Stimulated activated CD8-positive, alpha-beta memory T cell treated with anti-CD3 and anti-CD28 coated beads, Interleukin-2, amount 100 ng/mL, for 1 hour (primary cell): ENCODE results near the gene PCSK5.
"Not testable (repeated sequence)": the region's sequence is repeated elsewhere in the genome, so short reads cannot be mapped to it uniquely, and the experiment has no call there.

Experiments used
- DNase-seq, 2 donors: peaks; one replicate each; pipeline ENCODE4 v3.0.0-alpha.2; 2020; ENCODE audit warnings: low read depth in 2 of 2

PCSK5 gene

DNA sequence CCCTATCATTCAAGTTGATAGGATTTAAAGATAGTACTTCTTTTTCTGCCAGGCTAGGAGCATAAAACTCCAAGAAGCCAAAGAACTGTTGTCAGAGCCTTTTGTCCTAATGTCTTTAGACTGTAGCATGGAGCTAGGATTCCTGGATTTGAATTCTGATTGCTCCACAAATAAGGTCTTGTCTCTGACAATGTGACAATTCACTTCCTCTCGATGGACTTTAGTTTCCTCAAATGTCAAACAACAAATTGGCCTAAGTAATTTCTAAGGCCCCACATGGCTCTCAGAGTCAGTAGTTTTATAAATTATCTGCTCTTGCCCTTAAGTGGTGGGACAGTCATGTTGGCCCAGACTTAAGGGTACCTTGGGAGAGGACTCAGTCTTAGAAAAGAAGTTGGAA lies 467.1 kb downstream of the PCSK5 start:
- no peak for DNase-seq

DNA sequence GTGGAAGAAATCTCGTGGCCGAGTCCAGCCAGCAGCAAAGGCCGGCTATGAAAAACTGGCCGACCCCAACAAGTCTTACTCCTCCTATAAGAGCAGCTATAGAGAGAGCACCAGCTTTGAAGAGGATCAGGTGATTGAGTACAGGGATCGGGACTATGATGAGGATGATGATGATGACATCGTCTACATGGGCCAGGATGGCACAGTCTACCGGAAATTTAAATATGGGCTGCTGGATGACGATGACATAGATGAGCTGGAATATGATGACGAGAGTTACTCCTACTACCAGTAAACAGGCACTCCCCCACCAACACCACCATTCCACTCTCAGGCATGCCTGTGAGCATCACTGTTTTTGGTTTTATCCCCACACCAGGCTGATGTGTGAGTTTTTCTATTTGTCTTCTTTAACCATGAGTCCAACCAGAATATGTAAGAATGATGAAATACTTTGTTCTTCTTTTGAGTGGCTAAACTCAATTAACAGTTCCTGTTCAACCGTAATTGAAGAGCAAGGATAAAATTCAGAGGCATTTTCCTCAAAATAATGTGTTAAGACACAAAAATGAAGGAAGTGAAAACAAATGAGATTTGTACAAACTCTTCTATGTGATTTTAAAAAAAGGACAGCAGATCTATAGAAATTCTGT lies 468.3 kb downstream of the PCSK5 start:
- DNase-seq, result no peak

DNA sequence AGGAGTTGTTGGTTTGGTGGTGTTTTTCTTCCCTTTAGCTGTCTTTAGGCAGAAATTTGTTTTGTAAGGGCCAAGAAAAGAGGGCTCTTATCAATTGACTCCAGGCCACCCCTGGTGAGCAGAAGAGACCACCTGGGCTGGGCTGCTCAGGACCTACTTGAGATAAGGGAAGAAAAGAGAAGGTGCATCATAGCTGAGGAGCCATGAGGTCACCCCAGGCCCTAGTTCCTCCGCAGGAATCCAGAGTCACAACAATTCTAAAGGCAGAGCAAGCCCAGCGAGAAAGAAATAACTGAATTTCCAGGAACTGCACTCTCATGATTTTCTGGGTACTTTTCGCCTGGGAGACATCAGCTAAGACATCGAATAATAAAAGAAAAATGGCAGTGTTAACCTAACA lies 468.9 kb downstream of the PCSK5 start:
- DNase-seq, result no peak

DNA sequence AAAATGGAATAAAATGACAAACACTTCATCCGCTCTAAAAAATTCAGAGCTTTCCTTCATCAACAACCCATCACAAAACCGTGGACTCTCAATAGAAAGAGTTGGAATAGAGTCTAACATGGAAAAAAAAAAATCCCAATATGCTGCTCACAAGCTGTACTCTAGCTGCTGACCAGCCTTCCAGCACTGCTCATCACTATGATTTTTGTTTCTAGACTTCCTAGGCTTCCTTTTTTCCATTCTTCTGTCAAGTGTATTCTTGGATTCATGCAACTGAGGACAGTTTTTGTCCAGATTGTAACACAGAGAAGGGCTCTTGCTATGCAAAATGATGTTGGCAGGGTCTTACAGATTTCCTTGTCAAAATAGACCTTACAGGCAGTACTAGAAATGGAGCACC lies 469.3 kb downstream of the PCSK5 start:
- DNase-seq, result no peak

- DNase-seq, result not testable (repeated sequence)
Measured at GRCh38 chr9:76362332-76363031, 472.0 kb downstream of the PCSK5 start.

DNA sequence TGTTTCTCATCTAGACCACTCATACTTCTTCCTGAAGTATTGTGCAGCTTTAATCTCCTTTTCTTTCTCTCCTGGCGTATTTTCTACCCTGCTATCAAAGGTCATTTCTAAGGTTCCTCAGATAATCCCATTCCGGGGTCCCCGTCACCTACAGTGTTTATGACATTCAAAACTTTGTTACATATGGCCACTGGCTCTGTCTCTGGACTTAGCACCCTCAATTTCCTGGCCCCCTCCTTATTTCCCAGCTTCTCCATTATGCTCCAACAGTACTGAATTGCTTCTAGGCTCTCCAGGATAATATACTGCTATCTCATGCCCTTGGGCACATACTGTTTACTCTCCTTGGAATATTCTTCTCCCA lies 472.5 kb downstream of the PCSK5 start:
- no peak for DNase-seq

DNA sequence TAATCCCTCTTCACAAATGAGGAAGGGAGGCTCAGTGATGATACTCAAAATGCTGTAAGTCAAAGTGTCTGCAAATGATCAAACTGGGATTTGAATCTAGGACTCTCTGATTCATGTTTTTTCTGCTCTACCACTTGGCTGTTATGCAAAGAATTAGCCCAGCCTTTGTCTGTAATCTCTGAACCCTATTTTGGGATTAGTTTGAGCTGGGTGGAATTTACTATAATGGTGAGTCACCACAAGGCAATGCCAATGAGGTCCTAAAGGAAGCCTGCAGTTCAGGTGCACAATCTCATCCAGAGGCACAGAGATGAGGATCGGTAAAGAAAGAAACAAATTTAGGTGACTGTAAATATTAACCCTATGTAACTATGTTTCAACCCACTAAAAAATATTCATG lies 474.6 kb downstream of the PCSK5 start:
- DNase-seq, result no peak

GRCh38 chr9:76366275-76366674 lies 475.8 kb downstream of the PCSK5 start:
- no peak for DNase-seq

DNA sequence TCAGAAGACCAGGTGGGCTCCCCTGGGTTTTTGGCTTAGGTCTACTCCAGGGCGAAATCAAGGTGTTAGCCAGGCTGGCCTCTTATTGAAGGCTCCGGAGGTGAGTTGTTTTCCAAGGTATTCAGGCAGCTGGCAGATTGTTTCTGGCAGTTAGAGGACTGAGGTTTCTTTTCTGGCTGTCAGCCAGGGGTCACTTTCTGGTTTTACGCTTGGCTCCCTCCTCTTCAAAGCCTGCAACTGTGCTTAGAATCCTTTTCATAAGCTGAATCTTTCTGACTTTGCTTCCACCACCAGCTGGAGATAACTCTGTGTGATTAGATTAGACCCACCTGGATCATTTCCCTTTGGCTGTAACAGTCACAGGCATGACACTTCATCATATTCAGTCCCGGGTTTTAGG lies 479.1 kb downstream of the PCSK5 start:
- no peak for DNase-seq

GRCh38 chr9:76370396-76371023 lies 480.0 kb downstream of the PCSK5 start:
- DNase-seq, result no peak

DNA sequence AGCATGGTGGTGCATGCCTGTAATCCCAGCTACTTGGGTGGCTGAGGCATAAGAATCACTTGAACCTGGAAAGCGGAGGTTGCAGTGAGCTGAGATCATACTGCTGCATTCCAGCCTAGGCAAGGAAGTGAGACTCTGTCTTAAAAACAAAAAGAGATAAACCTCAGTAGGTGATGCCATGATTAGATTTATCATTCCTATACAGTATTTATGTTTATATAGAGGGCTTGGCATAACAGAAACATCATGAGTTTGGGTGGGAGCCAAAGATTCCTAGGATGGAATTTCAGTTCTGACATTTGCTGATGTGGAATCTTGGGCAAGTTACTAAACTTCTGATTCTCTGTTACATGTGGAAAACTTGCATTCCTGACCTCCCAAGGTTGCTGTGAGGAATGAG lies 481.4 kb downstream of the PCSK5 start:
- no peak for DNase-seq

DNA sequence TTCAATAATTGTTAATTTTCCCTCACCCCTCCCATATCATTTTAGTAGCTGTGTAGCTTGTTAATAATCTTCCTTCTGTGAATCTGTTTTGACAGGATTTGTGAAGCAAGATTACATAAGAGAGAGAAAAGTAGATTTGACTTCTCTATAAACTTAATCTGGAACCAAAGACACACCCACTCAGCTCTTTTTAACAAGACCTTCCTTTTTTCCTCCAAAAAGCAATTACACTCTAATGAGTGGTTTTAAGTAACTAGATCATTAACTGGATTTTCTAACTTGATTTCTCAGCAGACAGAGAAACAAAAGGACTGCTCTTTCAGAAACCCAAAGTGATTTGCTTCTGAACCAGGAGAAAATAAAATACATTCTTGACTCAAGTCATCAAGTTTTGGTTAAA lies 481.9 kb downstream of the PCSK5 start:
- no peak for DNase-seq

- DNase-seq, result no peak
Measured at GRCh38 chr9:76373173-76373783, 482.8 kb downstream of the PCSK5 start.

GRCh38 chr9:76373784-76374474 lies 483.5 kb downstream of the PCSK5 start:
- no peak for DNase-seq

DNA sequence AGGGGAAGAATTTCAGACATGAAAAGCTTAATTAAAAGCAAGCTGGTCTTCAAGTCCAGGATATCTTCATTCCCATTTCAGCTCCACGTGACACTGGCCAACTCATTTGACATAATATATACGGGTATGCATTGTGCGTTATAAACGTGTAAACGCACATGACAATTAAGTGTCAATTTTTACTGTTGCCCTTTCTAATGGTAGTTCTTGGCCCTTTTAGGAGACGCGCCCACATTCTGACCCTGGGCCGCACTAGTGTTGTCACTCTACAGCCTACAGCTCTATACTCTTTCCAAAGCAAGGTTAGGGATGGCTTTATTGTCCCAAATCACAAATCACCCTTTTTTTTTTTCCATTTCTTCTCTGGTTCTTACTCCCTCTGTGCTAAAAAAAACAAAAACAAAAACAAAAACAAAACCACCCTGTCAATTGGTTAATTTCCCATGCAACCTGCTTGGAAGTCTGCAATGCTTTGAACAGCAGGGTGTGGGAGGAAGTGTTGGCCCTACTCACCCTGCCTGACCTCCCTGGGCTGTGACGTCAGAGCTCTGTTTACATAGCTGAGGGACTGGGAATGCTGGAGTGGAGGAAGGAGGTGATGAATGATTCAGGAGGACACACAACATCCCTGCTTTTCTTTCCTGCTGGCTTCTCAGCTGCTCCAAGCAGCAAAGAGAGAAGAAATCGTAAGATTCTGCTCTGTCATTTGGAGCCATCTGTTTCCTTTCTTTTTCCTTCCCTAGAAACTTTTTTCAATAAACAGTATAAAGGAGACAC lies 484.5 kb downstream of the PCSK5 start:
- no peak for DNase-seq

GRCh38 chr9:76377791-76378190 lies 487.3 kb downstream of the PCSK5 start:
- no peak for DNase-seq

DNA sequence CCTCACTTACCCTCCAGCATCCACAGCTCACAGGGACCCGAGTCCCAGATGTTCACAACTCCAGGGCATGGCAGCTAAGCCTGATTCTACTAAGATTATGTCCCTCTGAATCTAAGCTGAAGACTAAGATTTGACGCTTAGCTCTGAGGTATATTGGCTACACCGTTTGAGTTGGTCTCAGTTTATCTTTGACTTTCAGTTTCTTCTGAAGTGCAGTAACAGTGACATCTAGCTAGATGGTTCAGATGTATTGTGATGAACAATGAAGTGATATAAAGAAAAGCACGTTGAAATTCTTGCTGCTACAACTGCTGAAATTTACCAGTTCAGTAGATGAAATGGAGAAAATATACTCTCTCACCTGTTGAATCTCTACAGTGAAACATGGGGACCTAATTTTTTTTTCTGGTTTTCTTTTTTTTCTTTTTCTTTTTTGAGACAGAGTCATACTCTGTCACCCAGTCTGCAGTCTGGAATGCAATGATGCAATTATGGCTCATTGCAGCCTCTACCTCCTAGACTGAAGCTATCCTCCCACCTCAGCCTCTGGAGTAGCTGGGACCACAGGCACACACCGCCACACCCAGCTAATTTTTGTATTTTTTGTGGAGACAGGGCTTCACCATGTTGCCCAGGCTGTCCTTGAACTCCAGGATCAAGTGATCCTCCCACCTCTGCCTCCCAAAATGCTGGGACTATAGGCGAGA lies 488.0 kb downstream of the PCSK5 start:
- DNase-seq, result no peak

GRCh38 chr9:76379494-76379893 lies 489.0 kb downstream of the PCSK5 start:
- DNase-seq, result no peak

GRCh38 chr9:76390656-76391055 lies 500.2 kb downstream of the PCSK5 start:
- no peak for DNase-seq

- peak; percentile 86 to 88 for DNase-seq
Measured at GRCh38 chr9:76394195-76394959, 503.9 kb downstream of the PCSK5 start, which contains the start of gene RFK. RFK (minus strand) TSS chr9:76394426; CDS start chr9:76394171, 255 bp downstream.
